HCT116 (cell line): ENCODE measurements around the gene CD164L2. TPM values are rescaled to one million over a fixed set of nuclear protein-coding genes. Genes with fewer than 3 reads are reported as not detected.

Experiments
- ATAC-seq: fragments of 200-7000 bp; cut with Tn5 transposase; 2 replicates; pipeline ENCODE4 v1.9.1; 2020; ENCODE audit warnings: mild to moderate bottlenecking, moderate library complexity
- BruUV-seq: library from RNA; stranded (reverse); fragments of 400-500 nt; replicated peaks from 2 replicates; lab custom pipeline; 2021; lab: Mats Ljungman, UMichigan
- CTCF ChIA-PET: fragments of 300-600 bp; sonication (Branson Sonifier 250); formaldehyde crosslinking; loops from one replicate; lab custom pipeline; 2021; ENCODE audit warnings: antibody characterized with exemption; lab: Charles Lee
- POLR2A ChIA-PET: fragments of 300-600, 350-600 bp; sonication (Branson Sonifier 250); formaldehyde crosslinking; loops from one replicate; lab custom pipeline; 2021; ENCODE audit warnings: antibody characterized with exemption; lab: Charles Lee
- RAD21 ChIA-PET, 2 experiments: fragments of 300-600 bp; sonication (Branson Sonifier 250); formaldehyde crosslinking; loops; one replicate each; lab custom pipeline; 2023; ENCODE audit warnings: low total read pairs in 2 of 2; ENCODE audit not compliant: uncharacterized antibody in 2 of 2, unreplicated experiment in 2 of 2, low non-redundant PET in 1 of 2; lab: Charles Lee
- DNase-seq: peaks from one replicate; pipeline ENCODE4 v3.0.0-alpha.2; 2010; ENCODE audit warnings: low read depth, low spot score
- H2AFZ ChIP-seq: fragments of 200-600 bp; shearing (Covaris generic), sonication (generic); 2 replicates; pipeline ENCODE4 v1.6.1; 2017; ENCODE audit warnings: low read depth, mixed run types, mixed read lengths, antibody characterized with exemption, low read length; ENCODE audit not compliant: poor library complexity, severe bottlenecking
- H3K27ac ChIP-seq: 2 replicates; pipeline ENCODE4 v1.5.1; 2012; ENCODE audit warnings: low read depth, low read length
- H3K27me3 ChIP-seq: fragments of 200-600 bp; sonication (generic); 2 replicates; pipeline ENCODE4 v1.6.1; 2016; ENCODE audit warnings: mixed run types, low read length, mixed read lengths; ENCODE audit not compliant: insufficient read depth
- H3K36me3 ChIP-seq, 2 experiments: fragments of 200-500 bp in 1 of 2; fragments of 200-600 bp in 1 of 2; sonication (Bioruptor generic) in 1 of 2; sonication (generic) in 1 of 2; 2 replicates each; pipeline versions ENCODE4 v1.5.1 to v1.6.1; 2014 to 2016; ENCODE audit warnings: low read length in 2 of 2, inconsistent platforms in 1 of 2, mixed read lengths in 1 of 2, mixed run types in 1 of 2; ENCODE audit not compliant: insufficient read depth in 2 of 2, control insufficient read depth in 1 of 2
- H3K4me1 ChIP-seq, 2 experiments: fragments of 200-600 bp in 1 of 2; sonication (generic) in 1 of 2; 2 replicates each; pipeline versions ENCODE4 v1.5.1 to v1.6.1; 2012 to 2017; ENCODE audit warnings: low read length in 2 of 2, inconsistent platforms in 1 of 2, mild to moderate bottlenecking in 1 of 2, mixed read lengths in 1 of 2, mixed run types in 1 of 2, moderate library complexity in 1 of 2; ENCODE audit not compliant: insufficient read depth in 2 of 2, control insufficient read depth in 1 of 2
- H3K4me2 ChIP-seq: fragments of 200-600 bp; sonication (generic); 2 replicates; pipeline ENCODE4 v1.6.1; 2017; ENCODE audit warnings: mixed run types, low read length, mixed read lengths
- H3K4me3 ChIP-seq, 2 experiments: fragments of 200-600 bp in 1 of 2; sonication (generic) in 1 of 2; replicated peaks in 1 of 2; 2 replicates each; pipeline ENCODE4 v1.5.1; 2011 to 2016; ENCODE audit warnings: low read length in 2 of 2, control low read depth in 1 of 2, low read depth in 1 of 2, mild to moderate bottlenecking in 1 of 2, mixed read lengths in 1 of 2, mixed run types in 1 of 2
- H3K79me2 ChIP-seq: fragments of 200-600 bp; sonication (generic); 2 replicates; pipeline ENCODE4 v1.6.1; 2017; ENCODE audit warnings: mild to moderate bottlenecking, mixed run types, low read length, moderate library complexity, mixed read lengths; ENCODE audit not compliant: insufficient read depth
- H3K9ac ChIP-seq: fragments of 200-600 bp; sonication (generic); 2 replicates; pipeline ENCODE4 v1.6.1; 2016; ENCODE audit warnings: low read length, mixed read lengths
- H3K9me2 ChIP-seq: fragments of 200-600 bp; sonication (generic), shearing (Covaris generic); 2 replicates; pipeline ENCODE4 v1.6.1; 2017; ENCODE audit warnings: mixed run types, mild to moderate bottlenecking, moderate library complexity; ENCODE audit not compliant: insufficient read depth
- H3K9me3 ChIP-seq, 2 experiments: fragments of 200-500 bp in 1 of 2; fragments of 200-600 bp in 1 of 2; sonication (Bioruptor generic) in 1 of 2; sonication (generic) in 1 of 2; 2 replicates each; pipeline ENCODE4 v1.6.1; 2014 to 2017; ENCODE audit warnings: low read length in 2 of 2, mixed read lengths in 2 of 2, inconsistent platforms in 1 of 2, low read depth in 1 of 2, mild to moderate bottlenecking in 1 of 2, mixed run types in 1 of 2, moderate library complexity in 1 of 2; ENCODE audit not compliant: control insufficient read depth in 1 of 2, insufficient read depth in 1 of 2
- H4K20me1 ChIP-seq: fragments of 200-600 bp; sonication (generic), shearing (Covaris generic); 2 replicates; pipeline ENCODE4 v1.6.1; 2017; ENCODE audit warnings: mixed run types, mild to moderate bottlenecking, moderate library complexity; ENCODE audit not compliant: insufficient read depth
- ELF1 ChIP-seq: IDR thresholded peaks from 2 replicates; pipeline ENCODE4 v1.6.1; 2012; ENCODE audit warnings: low read depth, borderline replicate concordance
- JUND ChIP-seq: IDR thresholded peaks from 2 replicates; pipeline ENCODE4 v1.6.1; 2012
- MAX ChIP-seq: IDR thresholded peaks from 2 replicates; pipeline ENCODE4 v1.6.1; 2012
- POLR2A ChIP-seq: IDR thresholded peaks from 2 replicates; pipeline ENCODE4 v1.7.0; 2011; ENCODE audit warnings: borderline replicate concordance; ENCODE audit not compliant: insufficient read depth, insufficient read length; ENCODE audit errors: extremely low read depth
- POLR2AphosphoS5 ChIP-seq: IDR thresholded peaks from 2 replicates; pipeline ENCODE4 v1.6.1; 2011; ENCODE audit warnings: mild to moderate bottlenecking, low read depth, low read length, moderate library complexity
- YY1 ChIP-seq: IDR thresholded peaks from 2 replicates; pipeline ENCODE4 v1.6.1; 2011; ENCODE audit warnings: low read length, low read depth, moderate library complexity, mild to moderate bottlenecking; ENCODE audit not compliant: insufficient replicate concordance; ENCODE audit errors: extremely low read depth
- ZBTB33 ChIP-seq: IDR thresholded peaks from 2 replicates; pipeline ENCODE4 v1.6.1; 2011; ENCODE audit warnings: mild to moderate bottlenecking, low read length, moderate library complexity; ENCODE audit not compliant: insufficient replicate concordance; ENCODE audit errors: extremely low read depth
- intact Hi-C: fragments of 100-400 bp; cut with micrococcal nuclease; formaldehyde crosslinking; loops from 2 replicates; pipeline ENCODE4 v1.10.0; 2022
- total RNA-seq: library from RNA; stranded (reverse); gene quantifications from one replicate; pipeline ENCODE4 v1.2.1, GENCODE V29; 2021; ENCODE audit not compliant: unreplicated experiment
- TF ChIP-seq, protein P1 (sequence below): IDR thresholded peaks from 2 replicates; pipeline ENCODE4 v1.6.1; 2012
- TF ChIP-seq, protein P2 (sequence below), 3 experiments: fragments of 200-600 bp in 1 of 3; sonication (generic) in 1 of 3; IDR thresholded peaks in 2 of 3; conservative IDR thresholded peaks in 1 of 3; 2 replicates each; pipeline ENCODE4 v1.5.1; 2012 to 2017; ENCODE audit warnings: low read depth in 2 of 3, low read length in 2 of 3, antibody characterized with exemption in 1 of 3, borderline replicate concordance in 1 of 3, control low read depth in 1 of 3, mild to moderate bottlenecking in 1 of 3, mixed read lengths in 1 of 3, mixed run types in 1 of 3, moderate library complexity in 1 of 3; ENCODE audit not compliant: insufficient read depth in 1 of 3

CD164L2 gene
- total RNA-seq, 1 experiment from 2014 or later = 11.6 TPM

DNA sequence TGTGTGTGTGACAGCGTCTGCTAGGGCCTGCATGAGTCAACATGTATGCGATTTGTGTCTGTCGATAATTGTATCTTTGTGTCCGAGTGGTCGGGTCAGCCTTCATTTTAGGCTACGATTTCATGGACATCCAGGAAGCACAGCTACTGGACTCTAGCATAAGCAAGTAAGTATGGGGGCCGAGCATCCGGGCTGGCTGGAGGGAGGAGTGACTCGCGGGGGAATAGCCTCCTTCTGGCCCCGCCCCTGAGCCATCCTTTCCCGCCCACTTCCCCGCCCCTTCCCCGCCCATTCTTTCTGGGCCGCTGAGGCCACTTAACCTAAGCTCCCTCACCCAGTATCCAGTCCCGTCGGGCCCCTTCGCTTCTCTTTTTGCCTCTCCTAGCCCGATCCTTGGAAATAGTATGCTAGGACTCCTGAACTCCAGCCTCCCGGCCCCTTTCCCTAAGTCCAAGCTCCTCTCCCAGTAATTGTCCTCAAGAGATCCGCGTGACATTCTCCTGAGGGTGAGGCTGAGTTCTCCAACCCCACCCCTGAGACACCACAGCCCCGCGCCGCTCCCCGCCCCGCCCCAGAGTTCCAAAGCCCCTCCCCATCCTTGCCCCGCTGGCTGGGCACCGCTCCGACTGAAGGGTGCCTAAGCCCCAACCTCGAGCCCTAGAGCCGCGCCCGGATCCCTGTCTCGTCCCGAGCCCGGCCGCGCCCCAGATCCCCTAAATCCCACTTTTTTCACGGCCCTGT lies 17.6 kb downstream of the CD164L2 start:
- peak; percentile 75 for ATAC-seq
- CTCF ChIA-PET = interaction anchor here (0.5 to 3.3 kb wide), 24 partner anchors 8 to 509 kb away, joined by 3 to 28 read pairs (median 4); partner anchors contain the start of genes CD164L2 and GPR3
- H3K36me3 ChIP-seq = peaks cover 0 to 4% of the 10 kb centered on the region in 2 experiments; a peak in 1 of 4 replicates
- peaks cover 12 to 32% of the 10 kb centered on the region in 2 experiments for H3K4me1 ChIP-seq
- H3K4me3 ChIP-seq = peak overlapping the region; percentile 67 to 69
- peak overlapping the region; percentile 95 for H3K4me2 ChIP-seq
- H3K9me2 ChIP-seq = no peaks in the 10 kb centered on the region
- peak overlapping the region; percentile 78 for H3K9ac ChIP-seq
- TF ChIP-seq ZBTB33 = peak; percentile 14
- TF ChIP-seq, protein P1, sequence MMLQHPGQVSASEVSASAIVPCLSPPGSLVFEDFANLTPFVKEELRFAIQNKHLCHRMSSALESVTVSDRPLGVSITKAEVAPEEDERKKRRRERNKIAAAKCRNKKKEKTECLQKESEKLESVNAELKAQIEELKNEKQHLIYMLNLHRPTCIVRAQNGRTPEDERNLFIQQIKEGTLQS = no peak
- TF ChIP-seq ELF1 = no peak
- TF ChIP-seq, protein P2, sequence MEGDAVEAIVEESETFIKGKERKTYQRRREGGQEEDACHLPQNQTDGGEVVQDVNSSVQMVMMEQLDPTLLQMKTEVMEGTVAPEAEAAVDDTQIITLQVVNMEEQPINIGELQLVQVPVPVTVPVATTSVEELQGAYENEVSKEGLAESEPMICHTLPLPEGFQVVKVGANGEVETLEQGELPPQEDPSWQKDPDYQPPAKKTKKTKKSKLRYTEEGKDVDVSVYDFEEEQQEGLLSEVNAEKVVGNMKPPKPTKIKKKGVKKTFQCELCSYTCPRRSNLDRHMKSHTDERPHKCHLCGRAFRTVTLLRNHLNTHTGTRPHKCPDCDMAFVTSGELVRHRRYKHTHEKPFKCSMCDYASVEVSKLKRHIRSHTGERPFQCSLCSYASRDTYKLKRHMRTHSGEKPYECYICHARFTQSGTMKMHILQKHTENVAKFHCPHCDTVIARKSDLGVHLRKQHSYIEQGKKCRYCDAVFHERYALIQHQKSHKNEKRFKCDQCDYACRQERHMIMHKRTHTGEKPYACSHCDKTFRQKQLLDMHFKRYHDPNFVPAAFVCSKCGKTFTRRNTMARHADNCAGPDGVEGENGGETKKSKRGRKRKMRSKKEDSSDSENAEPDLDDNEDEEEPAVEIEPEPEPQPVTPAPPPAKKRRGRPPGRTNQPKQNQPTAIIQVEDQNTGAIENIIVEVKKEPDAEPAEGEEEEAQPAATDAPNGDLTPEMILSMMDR (IDR thresholded peaks at IDR 0.05 in 2 of 3, conservative IDR thresholded peaks at IDR 0.05 in 1 of 3; ENCODE audit: borderline replicate concordance in 1 of 3, insufficient read depth in 1 of 3, low read depth in 2 of 3, low read length in 2 of 3) = no peak
- no peak for TF ChIP-seq YY1
- peak; percentile 25 for TF ChIP-seq POLR2A
- no peak for TF ChIP-seq MAX
- TF ChIP-seq JUND = no peak
- peak; percentile 68 for TF ChIP-seq POLR2AphosphoS5
- TF ChIP-seq, all 23 proteins: peak for 3
- Histone ChIP-seq H3K79me2 (peaks cover 3% of the 10 kb centered on the region; the same call in 1 of the 2 replicates), H4K20me1 (no peaks in the 10 kb centered on the region), H3K27ac (peak overlapping the region; percentile 100), H3K27me3 (no peaks in the 10 kb centered on the region), H2AFZ (peak overlapping the region; percentile 68), H3K9me3 (no peaks in the 10 kb centered on the region)
- peak; percentile 73 for DNase-seq
- intact Hi-C loops = no loop called here
- BruUV-seq = no TSS peak
- RAD21 ChIA-PET = interaction anchor here in 1 of 2 experiments (0.6 kb wide), 1 partner anchor 58 kb away, joined by 7 read pairs; no protein-coding TSS in a partner anchor
- POLR2A ChIA-PET = interaction anchor here (0.6 to 2.6 kb wide), 18 partner anchors 8 to 366 kb away, joined by 3 to 26 read pairs (median 4); partner anchors contain the start of genes CD164L2, GPR3 and SYTL1
